GM19238 (cell line): ENCODE measurements around the gene SSH2.
"Not testable (repeated sequence)": the region's sequence is repeated elsewhere in the genome, so short reads cannot be mapped to it uniquely, and the experiment has no call there.

Experiments
- DNase-seq: peaks from one replicate; pipeline ENCODE4 v3.0.0; 2011; ENCODE audit warnings: low spot score; ENCODE audit not compliant: insufficient read length

Gene SSH2

GRCh38 chr17:29787995-29788394 lies 142.0 kb downstream of the SSH2 start:
- no peak for DNase-seq

- DNase-seq: no peak
These were observed 147.1 kb downstream of the SSH2 start for GRCh38 chr17:29782917-29783316.

DNA sequence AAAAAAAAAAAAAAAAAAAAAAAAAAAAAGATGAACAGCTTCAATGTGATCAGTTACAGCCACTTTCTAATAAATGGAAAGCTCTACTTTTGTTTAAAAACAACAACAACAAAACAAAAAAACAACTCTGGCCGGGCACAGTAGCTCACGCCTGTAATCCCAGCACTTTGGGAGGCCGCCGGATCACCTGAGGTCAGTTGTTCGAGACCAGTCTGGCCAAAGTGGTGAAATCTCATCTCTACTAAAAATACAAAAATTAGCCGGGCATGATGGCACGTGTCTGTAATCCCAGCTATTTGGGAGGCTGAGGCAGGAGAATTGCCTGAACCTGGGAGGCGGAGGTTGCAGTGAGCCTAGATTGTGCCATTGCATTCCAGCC lies 150.2 kb downstream of the SSH2 start:
- DNase-seq: not testable (repeated sequence)

DNA sequence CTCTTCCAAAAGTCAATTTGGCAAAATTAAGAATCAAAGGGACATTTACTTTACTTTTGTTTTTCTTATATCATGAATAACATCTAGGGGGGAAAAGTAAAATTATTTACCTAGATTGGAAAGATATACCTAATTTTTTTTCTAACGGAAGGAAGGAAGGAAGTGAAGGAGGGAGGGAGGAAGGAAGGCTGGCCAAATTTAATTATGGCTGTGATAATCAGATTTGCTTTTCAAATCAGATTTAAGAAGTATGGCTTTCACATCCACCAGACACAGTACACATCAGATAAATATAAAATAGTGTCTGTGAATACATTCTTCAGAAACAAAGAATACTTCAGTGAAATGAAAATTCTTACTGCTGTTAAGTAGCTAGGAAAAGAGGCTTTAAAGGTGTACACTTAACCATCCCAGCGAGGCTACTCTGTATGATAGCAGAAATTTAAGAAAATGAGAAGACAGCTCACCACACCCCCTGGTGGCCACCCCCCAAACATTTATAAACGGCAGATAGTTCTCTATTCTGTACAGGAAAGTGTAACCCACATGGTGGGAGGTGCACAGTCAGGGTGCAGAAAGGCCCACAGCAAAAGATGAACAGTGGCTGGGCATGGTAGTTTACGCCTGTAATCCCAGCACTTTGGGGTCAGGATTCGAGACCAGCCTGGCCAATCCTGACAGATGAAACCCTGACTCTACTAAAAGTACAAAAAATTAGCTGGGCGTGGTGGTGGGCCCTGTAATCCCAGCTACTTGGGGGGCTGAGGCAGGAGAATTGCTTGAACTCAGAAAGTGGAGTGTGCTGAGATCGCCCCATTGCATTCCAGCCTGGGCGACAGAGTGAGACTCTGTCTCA lies 150.8 kb downstream of the SSH2 start:
- peak; percentile 46 for DNase-seq

DNA sequence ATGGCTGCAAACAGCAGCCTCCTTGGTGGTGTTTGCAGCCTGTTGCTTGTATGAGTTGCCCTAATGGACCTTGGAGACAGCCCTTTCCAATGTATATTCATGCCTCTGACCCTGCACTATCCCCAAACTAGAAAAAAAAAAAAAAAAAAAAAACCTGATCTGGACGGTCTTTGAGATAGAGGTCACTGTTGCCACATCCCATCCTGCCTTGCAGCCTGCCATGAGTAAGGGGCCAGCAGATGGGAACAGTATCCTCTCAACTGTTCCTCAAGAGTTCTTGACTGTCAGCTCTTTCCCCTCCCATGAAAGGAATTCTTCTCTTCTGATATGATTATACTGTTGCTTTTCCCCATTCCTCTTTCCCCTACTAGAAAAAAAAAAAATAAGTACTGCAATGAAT lies 152.4 kb downstream of the SSH2 start:
- no peak for DNase-seq

- no peak for DNase-seq
These were observed 154.0 kb downstream of the SSH2 start for GRCh38 chr17:29776026-29776425.

GRCh38 chr17:29772981-29773380 lies 157.0 kb downstream of the SSH2 start:
- DNase-seq: no peak

DNA sequence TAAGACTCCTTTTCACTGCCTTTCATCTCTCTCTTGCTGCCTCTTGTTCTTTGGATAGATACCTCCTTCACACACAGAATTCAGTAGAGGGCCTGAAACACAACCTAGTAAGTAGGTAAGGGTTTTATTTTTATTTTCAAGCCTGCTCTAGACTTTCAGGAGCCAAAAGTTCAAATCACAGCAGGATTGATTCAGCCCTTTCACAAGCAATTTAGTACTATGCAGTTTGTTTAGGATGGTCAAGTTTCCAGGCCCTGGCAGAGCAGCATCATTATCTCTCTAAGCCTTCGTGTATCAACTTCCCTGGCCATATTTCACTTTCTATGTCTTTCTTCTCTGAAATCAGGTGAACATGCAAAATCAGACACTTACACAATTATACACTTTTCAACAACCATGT lies 158.5 kb downstream of the SSH2 start:
- DNase-seq: no peak

DNA sequence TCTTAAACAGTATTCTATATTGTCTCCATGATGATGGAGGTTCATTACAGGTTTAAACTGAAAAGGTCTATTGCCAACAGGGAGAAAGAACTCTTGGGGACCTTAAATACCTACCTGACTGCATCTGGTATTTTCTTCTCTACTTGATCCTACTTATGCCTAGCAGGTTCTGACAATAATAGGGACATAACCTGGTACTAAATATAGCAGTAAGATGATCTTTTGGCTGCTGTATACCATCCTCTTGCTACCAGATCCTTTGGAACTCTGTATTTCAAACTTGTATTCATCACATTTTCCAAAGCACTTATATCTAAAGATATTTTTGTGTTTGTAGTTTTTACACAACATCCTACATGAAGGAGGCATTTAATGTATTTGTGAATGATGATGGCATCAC lies 160.8 kb downstream of the SSH2 start:
- no peak for DNase-seq

DNA sequence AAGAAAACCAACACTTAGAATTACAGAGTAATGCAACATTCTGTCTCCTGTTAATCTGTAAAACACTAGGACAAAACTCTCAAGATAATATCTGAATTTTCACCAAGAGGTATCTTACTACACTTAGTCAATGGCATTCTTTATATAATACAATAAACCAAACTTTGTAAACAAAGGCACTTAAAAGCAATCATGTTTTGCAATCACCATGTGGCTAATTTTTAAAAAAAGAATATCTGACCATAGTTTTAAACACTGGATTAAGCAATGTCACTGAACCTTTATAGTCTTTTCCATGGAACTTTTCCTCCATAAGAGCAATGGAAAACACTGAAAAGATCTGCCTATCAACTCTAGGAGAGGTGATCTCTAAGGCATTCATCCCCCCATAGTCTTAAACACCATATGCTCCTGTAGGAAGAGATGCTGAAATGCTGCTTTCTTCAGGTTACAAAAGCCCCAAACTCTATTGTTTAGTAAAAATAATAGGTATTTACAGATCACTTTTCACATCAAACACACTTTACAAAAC lies 163.2 kb downstream of the SSH2 start:
- no peak for DNase-seq

GRCh38 chr17:29764748-29765147 lies 165.3 kb downstream of the SSH2 start:
- DNase-seq: no peak

DNA sequence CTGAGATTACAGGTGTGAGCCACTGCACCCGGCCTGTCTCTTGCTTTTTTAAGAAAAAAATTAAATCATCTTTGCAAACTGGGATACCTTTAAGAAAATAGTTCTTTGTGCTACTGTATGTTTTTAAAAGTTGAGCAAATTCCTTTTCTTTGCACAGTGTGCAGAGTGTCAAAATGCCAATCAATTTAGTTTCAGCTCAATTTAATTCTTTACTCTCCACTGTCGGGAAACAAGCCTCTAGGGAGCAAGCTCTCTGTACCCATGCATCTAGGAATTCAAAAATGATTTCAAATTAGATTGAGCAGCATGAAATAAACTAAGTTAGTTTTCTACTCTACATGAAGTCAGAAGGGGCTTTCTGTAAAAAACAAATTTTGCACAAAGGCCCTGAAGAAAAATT lies 165.8 kb downstream of the SSH2 start:
- no peak for DNase-seq

DNA sequence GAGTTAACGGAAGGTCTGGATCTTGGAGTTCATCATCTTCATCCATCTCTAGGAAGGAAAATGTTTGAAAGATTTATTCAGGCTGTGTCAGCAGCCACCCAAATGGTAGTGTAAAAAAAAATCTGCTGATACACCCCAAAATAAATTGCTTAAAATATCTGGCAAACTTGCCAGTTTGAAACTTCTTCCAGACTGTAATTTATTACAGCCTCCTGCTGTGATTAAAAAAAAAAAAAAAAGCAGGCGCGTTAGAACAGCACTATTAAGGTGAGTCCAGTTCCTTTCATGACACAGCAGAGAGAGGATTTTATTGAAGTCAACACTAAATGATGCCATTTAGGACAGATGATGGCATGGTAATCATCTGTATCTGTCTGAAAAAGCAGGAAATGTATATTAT lies 166.8 kb downstream of the SSH2 start:
- DNase-seq: no peak

DNA sequence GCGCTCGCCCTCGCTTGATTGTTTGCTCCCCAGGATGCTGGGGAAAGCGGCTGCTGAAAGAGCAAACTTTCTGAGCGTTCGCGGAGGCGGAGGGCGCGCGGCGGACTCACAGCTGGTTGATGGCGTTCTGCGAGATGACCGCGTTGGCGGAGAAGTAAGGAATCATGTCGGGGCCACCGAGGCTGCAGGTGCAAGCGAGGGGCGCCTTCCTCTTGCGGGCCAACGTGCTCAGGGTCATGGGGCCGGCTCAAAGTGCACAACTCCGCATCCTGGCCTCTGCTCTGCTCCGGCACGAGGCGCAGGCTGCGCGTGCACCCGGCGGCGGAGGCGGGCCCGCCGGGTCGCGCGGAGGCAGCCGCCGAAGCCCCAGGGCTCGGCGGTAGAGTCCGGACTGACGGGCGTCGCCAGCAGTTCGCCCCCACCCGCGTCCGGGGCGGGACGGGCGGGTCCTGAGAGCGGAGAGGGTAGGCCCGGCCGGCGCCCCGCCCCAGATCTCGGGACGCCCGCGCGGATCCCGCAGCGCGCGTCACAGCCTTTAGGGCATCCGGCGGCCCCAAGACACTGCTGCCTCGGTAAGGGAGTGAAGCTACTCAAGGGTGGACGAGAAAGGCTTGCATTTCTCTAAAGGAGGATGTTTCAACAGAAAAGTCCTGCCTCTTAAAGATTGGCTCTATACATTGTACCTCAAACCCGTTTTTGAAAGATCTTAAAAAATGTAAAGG lies 168.8 kb downstream of the SSH2 start:
- DNase-seq: peak; percentile 81

GRCh38 chr17:29760279-29761039 lies 169.6 kb downstream of the SSH2 start:
- no peak for DNase-seq

GRCh38 chr17:29758255-29758654 lies 171.8 kb downstream of the SSH2 start:
- no peak for DNase-seq

DNA sequence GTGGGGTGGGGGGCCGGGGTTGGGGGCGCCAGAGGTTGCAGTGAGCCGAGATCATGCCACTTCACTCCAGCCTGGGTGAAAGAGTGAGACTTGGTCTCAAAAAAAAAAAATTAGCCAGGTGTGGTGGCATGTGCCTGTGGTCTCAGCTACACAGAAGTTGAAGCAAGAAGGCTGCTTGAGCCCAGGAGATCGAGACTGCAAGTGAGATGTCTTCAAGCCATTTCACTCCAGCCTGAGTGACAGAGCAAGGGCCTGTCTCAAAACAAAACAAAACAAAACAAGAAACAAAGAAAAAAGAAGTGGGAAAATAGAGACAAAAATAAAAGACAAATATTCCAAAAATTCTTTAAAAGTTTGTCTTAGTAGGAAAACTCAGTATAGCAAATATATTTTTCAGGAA lies 172.2 kb downstream of the SSH2 start:
- no peak for DNase-seq

DNA sequence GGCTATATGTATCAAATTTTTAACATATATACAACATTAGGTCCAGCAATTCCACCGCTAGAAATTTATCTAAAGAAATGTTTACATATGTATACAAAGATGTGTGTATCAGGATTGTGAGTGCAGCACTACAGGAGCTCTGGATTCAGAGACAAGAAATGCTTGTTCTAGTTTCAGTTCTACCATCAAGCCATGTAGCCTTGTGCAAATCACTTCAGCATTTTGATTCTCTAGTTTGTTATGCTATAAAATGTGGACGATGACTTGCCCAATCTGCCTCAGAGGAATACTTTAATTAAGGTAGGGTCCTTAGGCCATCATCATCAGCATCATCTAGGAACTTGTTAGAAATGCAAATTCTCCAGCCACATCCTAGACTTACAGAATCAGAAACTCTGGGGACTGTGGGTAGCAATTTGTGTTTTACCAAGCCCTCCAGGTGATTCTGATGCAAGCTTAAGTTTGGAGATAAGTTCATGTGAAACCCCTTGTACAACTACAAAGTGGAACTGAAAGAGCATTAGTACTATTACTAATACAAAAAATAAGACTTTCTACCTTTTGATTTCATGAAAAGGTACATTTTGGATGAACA lies 176.1 kb downstream of the SSH2 start:
- no peak for DNase-seq

DNA sequence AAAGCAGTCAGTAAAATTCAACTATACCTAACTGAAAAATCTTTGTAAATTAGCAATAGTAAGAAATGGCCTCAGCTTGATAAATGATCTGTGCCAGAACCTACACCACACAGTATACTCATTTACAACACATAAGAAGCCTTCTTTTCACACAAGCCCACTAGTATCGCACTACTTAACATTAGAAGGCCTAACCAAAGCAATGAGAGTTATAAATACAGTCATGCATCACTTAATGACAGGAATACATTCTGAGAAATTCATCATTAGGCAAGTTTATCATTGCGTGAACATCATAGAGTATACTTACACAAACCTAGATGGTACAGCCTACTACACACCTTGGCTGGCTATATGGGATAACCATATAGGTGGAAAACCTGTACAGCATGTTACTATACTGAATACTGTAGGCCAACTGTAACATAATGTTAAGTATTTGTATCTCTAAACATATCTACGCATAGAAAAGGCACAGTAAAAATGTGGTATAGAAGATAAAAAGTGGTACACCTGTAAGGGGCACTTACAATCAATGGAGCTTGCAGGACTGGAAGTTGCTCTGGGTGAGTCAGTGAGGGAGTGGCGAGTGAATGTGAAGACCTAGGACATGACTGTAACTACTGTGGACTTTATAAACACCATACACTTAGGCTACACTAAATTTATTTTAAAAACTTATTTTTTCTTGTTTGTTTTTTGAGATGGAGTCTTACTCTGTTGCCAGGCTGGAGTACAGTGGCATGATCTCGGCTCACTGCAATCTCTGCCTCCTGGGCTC lies 180.8 kb downstream of the SSH2 start:
- DNase-seq: no peak

- no peak for DNase-seq
These were observed 181.6 kb downstream of the SSH2 start for GRCh38 chr17:29748400-29748799.

DNA sequence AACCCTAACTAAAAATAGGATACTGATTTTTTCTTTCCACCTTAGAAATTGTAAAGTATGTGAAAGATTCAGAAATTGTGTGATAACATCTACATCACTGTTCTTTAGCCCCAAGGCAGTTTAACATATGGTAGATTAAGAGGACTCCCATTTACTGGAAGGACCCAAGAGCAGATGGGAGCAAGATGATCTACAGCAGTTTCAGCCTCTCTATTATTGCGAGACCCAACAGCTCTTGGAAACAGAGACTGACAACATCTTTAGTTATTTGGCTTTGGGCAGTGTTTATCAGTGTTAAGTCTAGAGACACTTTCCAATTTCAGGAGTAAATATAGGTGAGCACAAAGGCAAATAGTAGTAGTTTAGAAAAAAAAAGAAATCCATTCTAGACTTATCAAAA lies 182.4 kb downstream of the SSH2 start:
- DNase-seq: no peak
